Fibroblast of the conjunctiva (primary cell): ENCODE data around the gene MEGF6.

Experiments
- DNase-seq: peaks from one replicate; pipeline ENCODE4 v3.0.0-alpha.2; 2010; ENCODE audit warnings: low read depth

MEGF6 gene

GRCh38 chr1:3609769-3610526 is 1.4 kb downstream of the MEGF6 start:
- no peak for DNase-seq

- no peak for DNase-seq
These were observed 2.1 kb downstream of the MEGF6 start for GRCh38 chr1:3609016-3609768.

GRCh38 chr1:3608154-3608553 is 3.2 kb downstream of the MEGF6 start:
- no peak for DNase-seq

- no peak for DNase-seq
These were observed 3.6 kb downstream of the MEGF6 start for GRCh38 chr1:3607703-3608065.

GRCh38 chr1:3606779-3607702 is 4.3 kb downstream of the MEGF6 start:
- DNase-seq = no peak

GRCh38 chr1:3604997-3605823 is 6.1 kb downstream of the MEGF6 start:
- no peak for DNase-seq

GRCh38 chr1:3604468-3604974 is 6.8 kb downstream of the MEGF6 start:
- DNase-seq = no peak

GRCh38 chr1:3603571-3604467 is 7.5 kb downstream of the MEGF6 start:
- DNase-seq = no peak

GRCh38 chr1:3603156-3603555 is 8.2 kb downstream of the MEGF6 start:
- no peak for DNase-seq

GRCh38 chr1:3602375-3602774 is 8.9 kb downstream of the MEGF6 start:
- DNase-seq = no peak

GRCh38 chr1:3601743-3602142 is 9.6 kb downstream of the MEGF6 start:
- DNase-seq = no peak

GRCh38 chr1:3600354-3600753 is 11.0 kb downstream of the MEGF6 start:
- DNase-seq = no peak

- DNase-seq = no peak
These were observed 11.5 kb downstream of the MEGF6 start for GRCh38 chr1:3599816-3600215.

- no peak for DNase-seq
These were observed 12.0 kb downstream of the MEGF6 start for GRCh38 chr1:3599286-3599811.

GRCh38 chr1:3598522-3599285 is 12.6 kb downstream of the MEGF6 start:
- DNase-seq = no peak

GRCh38 chr1:3598051-3598491 is 13.2 kb downstream of the MEGF6 start:
- no peak for DNase-seq

- DNase-seq = no peak
These were observed 13.7 kb downstream of the MEGF6 start for GRCh38 chr1:3597599-3597964.

GRCh38 chr1:3596663-3597598 is 14.4 kb downstream of the MEGF6 start:
- no peak for DNase-seq
